BLaER1 (cell line): ENCODE results near the gene CHSY3.

Experiments used
- H3K27ac ChIP-seq: shearing (Covaris generic); formaldehyde crosslinking; 2 replicates; pipeline ENCODE4 v1.8.1; 2022
- H3K27me3 ChIP-seq: shearing (Covaris generic); formaldehyde crosslinking; 2 replicates; pipeline ENCODE4 v1.8.1; 2022
- H3K36me3 ChIP-seq: shearing (Covaris generic); formaldehyde crosslinking; 2 replicates; pipeline ENCODE4 v1.8.1; 2022
- H3K4me1 ChIP-seq: shearing (Covaris generic); formaldehyde crosslinking; 2 replicates; pipeline ENCODE4 v1.8.1; 2022
- H3K4me2 ChIP-seq: shearing (Covaris generic); formaldehyde crosslinking; 2 replicates; pipeline ENCODE4 v1.8.1; 2022
- H3K4me3 ChIP-seq: shearing (Covaris generic); formaldehyde crosslinking; 2 replicates; pipeline ENCODE4 v1.8.1; 2022
- H3K9ac ChIP-seq: shearing (Covaris generic); formaldehyde crosslinking; 2 replicates; pipeline ENCODE4 v1.8.1; 2022
- H3K9me3 ChIP-seq: shearing (Covaris generic); formaldehyde crosslinking; 2 replicates; pipeline ENCODE4 v1.8.1; 2022
- H4K20me1 ChIP-seq: shearing (Covaris generic); formaldehyde crosslinking; 2 replicates; pipeline ENCODE4 v1.8.1; 2022
- Cebpa-rat ChIP-seq: shearing (Covaris generic); IDR thresholded peaks from 2 replicates; pipeline ENCODE4 v1.8.1; 2022

The CHSY3 gene

DNA sequence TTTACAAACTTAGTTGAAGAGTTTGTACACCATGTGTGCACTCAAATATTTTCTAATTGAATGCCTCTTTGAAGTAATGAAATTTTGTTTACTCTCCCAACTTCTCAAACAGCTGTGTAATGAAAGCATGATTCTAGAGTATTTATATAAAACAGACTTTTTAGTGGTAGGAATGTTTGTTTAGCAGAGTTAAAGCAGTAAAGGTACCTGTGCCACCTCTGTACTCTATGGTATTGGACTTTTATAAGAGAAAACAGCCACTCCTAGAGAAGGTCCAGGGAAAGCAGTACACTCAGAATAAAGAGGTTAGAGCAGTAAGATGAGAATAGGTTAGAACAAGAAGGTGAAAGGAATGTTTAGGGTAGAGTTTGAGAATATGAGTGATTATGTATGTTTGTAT, 163.1 kb downstream of the CHSY3 start:
- TF ChIP-seq Cebpa-rat: no peak
- H4K20me1 ChIP-seq: no peaks in the 10 kb centered on the region
- H3K9ac ChIP-seq: no peak overlapping the region
- no peaks in the 10 kb centered on the region for H3K4me1 ChIP-seq
- H3K9me3 ChIP-seq: no peaks in the 10 kb centered on the region
- H3K27ac ChIP-seq: no peak overlapping the region
- H3K4me2 ChIP-seq: no peak overlapping the region
- no peak overlapping the region for H3K4me3 ChIP-seq
- no peaks in the 10 kb centered on the region for H3K36me3 ChIP-seq
- no peaks in the 10 kb centered on the region for H3K27me3 ChIP-seq

GRCh38 chr5:130068101-130068500, 163.8 kb downstream of the CHSY3 start:
- Histone ChIP-seq H3K4me3 (no peak overlapping the region), H3K9me3 (no peaks in the 10 kb centered on the region), H3K9ac (no peak overlapping the region), H3K27me3 (no peaks in the 10 kb centered on the region), H3K27ac (no peak overlapping the region), H3K4me2 (no peak overlapping the region), H4K20me1 (no peaks in the 10 kb centered on the region), H3K36me3 (no peaks in the 10 kb centered on the region), H3K4me1 (no peaks in the 10 kb centered on the region)
- no peak for TF ChIP-seq Cebpa-rat

DNA sequence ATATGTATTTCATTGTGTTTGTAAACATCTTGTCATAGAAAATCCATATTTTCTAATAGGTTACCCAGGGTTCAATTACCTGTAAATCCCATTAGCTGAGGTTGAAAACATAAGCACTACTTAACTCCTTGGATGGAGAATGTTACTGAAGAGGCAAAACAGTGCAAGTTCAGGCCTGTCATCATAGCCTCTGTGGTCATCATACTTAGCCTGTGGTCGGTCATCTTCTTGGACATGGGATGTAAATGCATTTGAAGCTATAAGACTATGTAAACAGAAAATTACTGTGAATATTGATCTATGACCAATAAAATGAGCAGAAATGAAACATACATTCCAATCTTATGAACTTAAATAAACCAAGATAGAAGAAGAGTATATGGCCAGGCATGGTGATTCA, 164.7 kb downstream of the CHSY3 start:
- H3K4me2 ChIP-seq: no peak overlapping the region
- H3K4me3 ChIP-seq: no peak overlapping the region
- no peak for TF ChIP-seq Cebpa-rat

GRCh38 chr5:130074820-130075219, 170.6 kb downstream of the CHSY3 start:
- Histone ChIP-seq H3K27ac (no peak overlapping the region), H3K9me3 (no peaks in the 10 kb centered on the region), H3K4me3 (no peak overlapping the region), H3K9ac (no peak overlapping the region), H4K20me1 (no peaks in the 10 kb centered on the region), H3K36me3 (no peaks in the 10 kb centered on the region), H3K4me1 (no peaks in the 10 kb centered on the region), H3K4me2 (no peak overlapping the region), H3K27me3 (no peaks in the 10 kb centered on the region)
- no peak for TF ChIP-seq Cebpa-rat

More for the DNA sequence above, 164.7 kb downstream of the CHSY3 start:
- Histone ChIP-seq H3K9me3 (no peaks in the 10 kb centered on the region), H3K36me3 (no peaks in the 10 kb centered on the region), H3K27ac (no peak overlapping the region), H3K27me3 (no peaks in the 10 kb centered on the region), H3K9ac (no peak overlapping the region), H4K20me1 (no peaks in the 10 kb centered on the region), H3K4me1 (no peaks in the 10 kb centered on the region)

- H3K27ac ChIP-seq: no peak overlapping the region
- H3K9me3 ChIP-seq: no peaks in the 10 kb centered on the region
- no peaks in the 10 kb centered on the region for H3K27me3 ChIP-seq
- no peaks in the 10 kb centered on the region for H4K20me1 ChIP-seq
- H3K4me2 ChIP-seq: no peak overlapping the region
- no peaks in the 10 kb centered on the region for H3K36me3 ChIP-seq
- TF ChIP-seq Cebpa-rat: no peak
- H3K4me1 ChIP-seq: no peaks in the 10 kb centered on the region
- no peak overlapping the region for H3K9ac ChIP-seq
- H3K4me3 ChIP-seq: no peak overlapping the region
Measured at GRCh38 chr5:130077007-130077406, 172.7 kb downstream of the CHSY3 start.

DNA sequence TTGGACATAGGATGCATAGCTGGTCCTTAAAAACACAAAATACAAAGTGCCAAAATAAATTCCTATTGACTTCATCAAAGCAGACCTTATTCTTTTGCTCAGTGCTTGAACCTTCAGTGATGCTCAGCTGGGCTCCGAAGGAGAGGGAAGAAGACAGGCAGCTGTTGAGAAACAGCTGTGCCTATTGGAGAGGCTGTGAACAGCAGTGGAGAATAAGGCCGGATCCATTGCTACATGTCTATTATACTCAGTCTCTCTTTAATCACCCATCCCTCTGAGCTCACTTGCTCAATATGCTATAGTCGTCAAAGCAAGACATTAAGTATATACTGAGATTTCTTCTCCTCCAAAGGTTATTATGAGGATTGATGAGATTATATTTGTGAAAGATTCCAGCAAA, 174.4 kb downstream of the CHSY3 start:
- no peaks in the 10 kb centered on the region for H3K4me1 ChIP-seq
- H3K9me3 ChIP-seq: no peaks in the 10 kb centered on the region
- no peak overlapping the region for H3K4me3 ChIP-seq
- H3K27ac ChIP-seq: no peak overlapping the region
- H3K27me3 ChIP-seq: no peaks in the 10 kb centered on the region
- no peak overlapping the region for H3K9ac ChIP-seq
- no peak overlapping the region for H3K4me2 ChIP-seq
- TF ChIP-seq Cebpa-rat: no peak
- no peaks in the 10 kb centered on the region for H3K36me3 ChIP-seq
- H4K20me1 ChIP-seq: no peaks in the 10 kb centered on the region

DNA sequence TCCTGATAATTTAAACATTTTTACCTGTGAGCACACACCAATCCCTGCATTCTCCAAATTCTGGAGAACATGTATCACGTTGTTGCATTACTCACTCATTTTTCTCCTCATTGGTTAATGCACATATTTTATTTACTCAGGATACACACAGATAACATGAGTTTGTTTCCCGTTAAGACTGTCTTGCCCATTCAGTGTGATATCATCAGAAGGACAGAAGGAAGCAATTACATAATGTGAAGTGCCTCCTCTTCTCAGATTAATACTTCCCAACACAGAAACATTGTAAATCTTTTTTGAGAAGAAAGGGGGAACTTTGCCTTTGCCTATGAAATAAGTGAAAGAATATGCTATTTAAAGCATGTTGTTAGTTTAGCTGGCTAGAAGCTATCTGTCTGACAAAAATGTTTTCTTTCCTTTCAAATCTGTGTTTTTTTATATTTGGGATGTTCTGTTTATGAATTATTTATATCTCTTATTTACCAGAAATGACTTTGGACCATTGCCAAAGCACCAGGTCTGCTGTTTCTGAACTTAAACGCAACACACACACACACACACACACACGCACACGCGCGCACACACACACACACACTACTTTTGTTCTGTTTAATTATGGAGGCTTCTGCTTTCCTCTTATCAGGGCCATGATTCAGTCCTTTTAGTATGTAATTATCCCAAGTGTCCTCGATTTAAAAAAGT, 186.5 kb downstream of the CHSY3 start:
- no peaks in the 10 kb centered on the region for H4K20me1 ChIP-seq
- H3K9me3 ChIP-seq: peaks cover 9% of the 10 kb centered on the region; the same call in 1 of the 2 replicates
- TF ChIP-seq Cebpa-rat: no peak
- no peaks in the 10 kb centered on the region for H3K4me1 ChIP-seq
- H3K4me3 ChIP-seq: no peak overlapping the region
- H3K9ac ChIP-seq: no peak overlapping the region
- H3K27me3 ChIP-seq: no peaks in the 10 kb centered on the region
- no peak overlapping the region for H3K4me2 ChIP-seq
- no peak overlapping the region for H3K27ac ChIP-seq
- no peaks in the 10 kb centered on the region for H3K36me3 ChIP-seq

DNA sequence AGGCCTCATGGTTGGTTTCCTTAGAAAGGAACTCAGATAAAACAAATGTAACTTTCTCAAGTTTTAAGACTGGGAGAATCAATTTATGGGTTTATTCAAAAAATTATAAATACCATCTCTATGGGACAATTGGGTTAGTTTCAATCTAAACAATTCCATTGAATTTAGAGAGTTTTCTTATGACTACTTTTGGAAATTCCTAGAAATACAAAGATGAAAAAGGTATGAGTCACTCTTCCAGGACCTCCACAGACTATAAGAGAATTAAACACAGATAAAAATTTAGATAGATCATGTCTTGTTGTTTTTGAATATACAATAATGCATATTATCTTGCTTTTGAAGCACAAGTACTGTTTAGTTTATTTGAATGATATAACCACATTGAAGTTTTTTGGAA, 188.7 kb downstream of the CHSY3 start:
- Histone ChIP-seq H3K4me2 (no peak overlapping the region), H4K20me1 (no peaks in the 10 kb centered on the region), H3K9ac (no peak overlapping the region), H3K4me1 (no peaks in the 10 kb centered on the region), H3K9me3 (peaks cover 9% of the 10 kb centered on the region; the same call in 1 of the 2 replicates), H3K27me3 (no peaks in the 10 kb centered on the region), H3K36me3 (no peaks in the 10 kb centered on the region), H3K4me3 (no peak overlapping the region), H3K27ac (no peak overlapping the region)
- TF ChIP-seq Cebpa-rat: no peak

DNA sequence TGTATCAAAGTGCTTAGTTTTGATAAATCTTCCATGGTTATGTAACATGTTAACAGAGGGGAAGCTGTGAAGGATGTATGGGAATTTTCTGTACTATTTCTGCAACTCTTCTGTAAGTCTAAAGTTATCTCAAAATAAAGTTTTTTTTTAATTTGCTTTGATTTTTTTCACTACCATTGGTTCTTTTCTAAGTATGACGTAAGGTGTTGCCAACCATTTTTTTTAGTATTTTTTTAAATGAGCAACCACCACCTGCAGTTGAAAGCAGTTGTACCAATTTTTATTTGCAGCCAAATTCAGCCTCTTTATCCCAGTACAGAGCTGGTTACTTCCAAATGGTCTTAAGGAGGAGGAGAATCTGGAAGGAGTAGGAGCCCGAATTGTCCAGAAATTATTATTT, 192.2 kb downstream of the CHSY3 start:
- Histone ChIP-seq H4K20me1 (no peaks in the 10 kb centered on the region), H3K36me3 (no peaks in the 10 kb centered on the region), H3K4me1 (no peaks in the 10 kb centered on the region), H3K9me3 (peaks cover 9% of the 10 kb centered on the region; the same call in 1 of the 2 replicates), H3K27me3 (no peaks in the 10 kb centered on the region), H3K4me2 (no peak overlapping the region), H3K27ac (no peak overlapping the region), H3K9ac (no peak overlapping the region), H3K4me3 (no peak overlapping the region)
- TF ChIP-seq Cebpa-rat: no peak

GRCh38 chr5:130099008-130099407, 194.7 kb downstream of the CHSY3 start:
- Histone ChIP-seq H3K4me3 (no peak overlapping the region), H3K36me3 (no peaks in the 10 kb centered on the region), H3K9ac (no peak overlapping the region), H4K20me1 (no peaks in the 10 kb centered on the region), H3K27me3 (no peaks in the 10 kb centered on the region), H3K4me2 (no peak overlapping the region), H3K9me3 (no peaks in the 10 kb centered on the region), H3K27ac (no peak overlapping the region), H3K4me1 (no peaks in the 10 kb centered on the region)
- no peak for TF ChIP-seq Cebpa-rat

GRCh38 chr5:130102375-130102774, 198.1 kb downstream of the CHSY3 start:
- no peak for TF ChIP-seq Cebpa-rat
- Histone ChIP-seq H3K4me3 (no peak overlapping the region), H3K27me3 (no peaks in the 10 kb centered on the region), H4K20me1 (no peaks in the 10 kb centered on the region), H3K9ac (no peak overlapping the region), H3K27ac (no peak overlapping the region), H3K4me2 (no peak overlapping the region), H3K4me1 (no peaks in the 10 kb centered on the region), H3K36me3 (no peaks in the 10 kb centered on the region), H3K9me3 (no peaks in the 10 kb centered on the region)
